ENCODE results near the gene BORCS5.
"Not testable (repeated sequence)": the region's sequence is repeated elsewhere in the genome, so short reads cannot be mapped to it uniquely, and the experiment has no call there.

Gene BORCS5

DNA sequence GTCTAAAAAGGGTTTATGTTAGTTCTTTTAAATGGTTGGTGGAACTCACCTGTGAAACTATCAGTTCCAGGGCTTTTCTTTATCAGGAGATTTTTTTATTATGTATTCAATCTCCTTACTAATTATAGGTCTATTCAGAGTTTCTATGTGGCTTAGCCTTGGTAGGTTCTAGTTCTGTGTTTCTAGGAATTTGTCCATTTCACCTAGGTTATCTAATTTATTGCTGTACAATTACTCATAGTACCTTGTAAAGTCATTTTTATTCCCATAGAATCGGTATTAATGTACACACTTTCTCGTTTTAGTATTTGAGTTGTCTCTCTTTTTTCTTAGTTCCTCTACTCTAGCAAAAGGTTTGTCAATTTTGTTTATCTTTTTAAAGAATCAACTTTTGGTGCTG is 59.0 kb downstream of the BORCS5 start:
- no peak for DNase-seq
- TF ChIP-seq POLR2A (IDR thresholded peaks at IDR 0.05; ENCODE audit: low read length) (no peak), GATA1 (IDR thresholded peaks at IDR 0.05; ENCODE audit: low read depth, low read length) (no peak)

- DNase-seq: not testable (repeated sequence)
These were observed 62.3 kb downstream of the BORCS5 start for GRCh38 chr12:12419165-12419564.

GRCh38 chr12:12423367-12423766 is 66.5 kb downstream of the BORCS5 start:
- TF ChIP-seq GATA1 (IDR thresholded peaks at IDR 0.05; ENCODE audit: low read depth, low read length): no peak
- TF ChIP-seq POLR2A (IDR thresholded peaks at IDR 0.05; ENCODE audit: low read length): no peak
- DNase-seq: no peak

DNA sequence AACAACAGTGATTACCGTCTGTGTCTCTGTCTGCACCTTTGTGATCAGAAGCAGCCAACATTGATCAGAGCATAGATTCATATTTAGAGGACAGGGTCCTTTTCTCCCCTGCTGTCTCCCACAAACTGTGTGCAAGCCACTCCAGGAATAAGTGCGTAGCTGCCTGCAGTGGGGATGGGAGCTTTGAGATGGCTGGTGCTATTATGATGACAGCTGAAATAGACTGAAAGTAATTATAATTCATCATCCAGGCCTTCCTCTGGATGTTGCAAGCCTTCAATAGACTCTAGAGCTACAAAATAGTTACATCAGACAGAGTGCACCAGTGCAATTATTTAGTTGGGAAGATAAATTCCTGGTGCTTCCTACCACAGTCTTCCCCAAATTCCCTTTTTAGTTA is 68.1 kb downstream of the BORCS5 start:
- TF ChIP-seq POLR2A (IDR thresholded peaks at IDR 0.05; ENCODE audit: low read length) (no peak), GATA1 (IDR thresholded peaks at IDR 0.05; ENCODE audit: low read depth, low read length) (no peak)
- no peak for DNase-seq

- no peak for TF ChIP-seq POLR2A (IDR thresholded peaks at IDR 0.05; ENCODE audit: low read length)
- no peak for TF ChIP-seq GATA1 (IDR thresholded peaks at IDR 0.05; ENCODE audit: low read depth, low read length)
- DNase-seq: no peak
These were observed 68.7 kb downstream of the BORCS5 start for GRCh38 chr12:12425616-12426015.

DNA sequence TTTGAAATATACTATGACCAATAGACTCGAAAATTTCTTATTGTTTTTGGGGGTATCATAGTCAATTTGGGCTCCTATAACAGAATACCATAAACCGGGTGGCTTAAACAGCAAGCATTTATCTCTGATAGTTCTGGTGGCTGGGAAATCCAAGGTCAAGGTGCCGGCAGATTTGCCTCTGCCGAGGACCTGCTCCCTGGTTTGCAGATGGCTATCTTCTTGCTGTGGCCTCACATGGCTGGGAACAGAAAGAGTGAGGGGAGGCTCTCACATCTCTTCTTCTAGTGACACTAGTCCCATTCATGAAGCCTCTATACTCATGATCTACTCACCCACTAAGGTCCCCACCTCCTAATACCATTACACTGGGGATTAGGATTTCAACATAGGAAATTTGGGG is 70.7 kb downstream of the BORCS5 start:
- DNase-seq: no peak
- TF ChIP-seq POLR2A (IDR thresholded peaks at IDR 0.05; ENCODE audit: low read length) (no peak), GATA1 (IDR thresholded peaks at IDR 0.05; ENCODE audit: low read depth, low read length) (no peak)

DNA sequence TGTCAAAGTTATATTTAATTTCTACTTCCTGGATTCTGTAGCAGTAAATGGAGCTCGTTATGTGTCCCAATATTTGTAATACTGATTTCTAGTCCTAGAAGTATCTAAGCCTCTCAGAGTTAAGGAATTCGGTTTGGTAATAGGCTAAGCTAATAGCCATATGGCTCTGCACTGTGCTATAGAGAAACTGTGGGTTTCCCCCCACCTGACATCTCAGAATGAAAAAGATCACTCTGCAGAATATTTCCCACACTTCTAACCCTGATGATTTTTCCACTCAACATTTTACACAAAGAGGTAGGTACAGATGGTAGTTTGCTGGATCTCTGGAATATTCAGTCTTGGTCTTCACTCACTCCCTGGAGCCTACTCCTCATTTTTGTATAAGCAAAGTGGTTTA is 71.2 kb downstream of the BORCS5 start:
- DNase-seq: no peak
- TF ChIP-seq GATA1 (IDR thresholded peaks at IDR 0.05; ENCODE audit: low read depth, low read length) (no peak), POLR2A (IDR thresholded peaks at IDR 0.05; ENCODE audit: low read length) (no peak)

GRCh38 chr12:12428961-12429657 is 72.2 kb downstream of the BORCS5 start:
- TF ChIP-seq POLR2A (IDR thresholded peaks at IDR 0.05; ENCODE audit: low read length): no peak
- TF ChIP-seq GATA1 (IDR thresholded peaks at IDR 0.05; ENCODE audit: low read depth, low read length): no peak
- DNase-seq: no peak

DNA sequence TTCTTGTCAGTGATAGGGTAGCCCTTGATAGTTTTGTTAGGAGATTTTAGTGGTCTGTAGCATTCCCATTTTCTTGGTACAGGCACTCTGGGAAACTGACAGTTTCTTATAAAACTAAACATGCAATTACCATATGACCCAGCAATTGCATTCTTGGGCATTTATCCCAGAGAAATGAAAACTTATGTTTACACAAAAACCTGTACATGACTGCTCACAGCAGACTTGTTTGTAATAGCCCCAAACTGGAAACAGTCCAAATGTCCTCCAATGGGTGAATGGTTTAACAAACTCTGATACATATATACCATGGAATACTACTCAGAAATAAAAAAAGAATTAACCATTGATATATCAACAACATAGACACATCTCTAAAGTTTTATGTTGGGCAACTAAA is 75.5 kb downstream of the BORCS5 start:
- no peak for TF ChIP-seq POLR2A (IDR thresholded peaks at IDR 0.05; ENCODE audit: low read length)
- TF ChIP-seq GATA1 (IDR thresholded peaks at IDR 0.05; ENCODE audit: low read depth, low read length): no peak
- DNase-seq: no peak

GRCh38 chr12:12433203-12433731 is 76.4 kb downstream of the BORCS5 start:
- DNase-seq: no peak
- no peak for TF ChIP-seq GATA1 (IDR thresholded peaks at IDR 0.05; ENCODE audit: low read depth, low read length)
- no peak for TF ChIP-seq POLR2A (IDR thresholded peaks at IDR 0.05; ENCODE audit: low read length)

DNA sequence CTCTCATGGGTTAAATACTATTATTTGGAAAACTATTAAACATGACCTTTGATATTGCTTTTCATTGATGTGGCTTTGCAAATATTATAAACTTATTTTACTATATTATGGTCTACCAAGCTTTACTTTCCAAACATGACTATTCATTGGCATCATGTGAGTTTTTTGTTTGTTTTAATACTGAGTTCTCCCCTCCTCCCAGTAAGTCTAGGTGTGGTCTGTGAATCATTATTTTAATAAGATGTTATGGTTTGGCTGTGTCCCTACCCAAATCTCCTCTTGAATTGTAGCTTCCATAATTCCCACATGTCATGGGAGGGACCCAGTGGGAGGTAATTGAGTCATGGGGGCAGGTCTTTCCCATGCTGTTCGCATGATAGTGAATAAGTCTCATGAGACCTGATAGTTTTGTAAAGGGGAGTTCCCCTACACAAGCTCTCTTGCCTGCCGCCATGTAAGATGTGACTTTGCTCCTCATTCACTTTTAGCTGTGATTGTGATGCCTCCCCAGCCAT is 80.0 kb downstream of the BORCS5 start:
- DNase-seq: no peak
- TF ChIP-seq GATA1 (IDR thresholded peaks at IDR 0.05; ENCODE audit: low read depth, low read length) (no peak), POLR2A (IDR thresholded peaks at IDR 0.05; ENCODE audit: low read length) (no peak)

DNA sequence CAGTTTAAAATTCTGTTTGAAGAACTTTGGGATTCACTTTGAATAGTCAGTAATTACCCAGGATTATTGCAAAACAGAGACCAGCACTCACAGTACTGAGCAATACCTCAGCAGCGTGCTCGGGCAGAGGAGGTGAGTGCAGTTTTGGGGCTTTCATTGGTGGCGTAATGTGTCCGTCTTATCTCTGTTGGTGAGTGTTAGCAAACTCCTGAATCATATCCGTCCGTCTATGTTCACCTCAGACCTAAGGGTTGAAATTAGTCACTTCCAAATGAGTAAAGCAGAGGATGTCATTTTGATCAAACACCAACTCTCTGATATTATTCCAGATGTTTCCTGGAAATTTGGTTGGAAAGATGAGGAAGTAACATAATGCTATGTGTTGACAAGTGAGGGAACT is 82.8 kb downstream of the BORCS5 start:
- no peak for TF ChIP-seq POLR2A (IDR thresholded peaks at IDR 0.05; ENCODE audit: low read length)
- peak; percentile 12 to 45 for DNase-seq

DNA sequence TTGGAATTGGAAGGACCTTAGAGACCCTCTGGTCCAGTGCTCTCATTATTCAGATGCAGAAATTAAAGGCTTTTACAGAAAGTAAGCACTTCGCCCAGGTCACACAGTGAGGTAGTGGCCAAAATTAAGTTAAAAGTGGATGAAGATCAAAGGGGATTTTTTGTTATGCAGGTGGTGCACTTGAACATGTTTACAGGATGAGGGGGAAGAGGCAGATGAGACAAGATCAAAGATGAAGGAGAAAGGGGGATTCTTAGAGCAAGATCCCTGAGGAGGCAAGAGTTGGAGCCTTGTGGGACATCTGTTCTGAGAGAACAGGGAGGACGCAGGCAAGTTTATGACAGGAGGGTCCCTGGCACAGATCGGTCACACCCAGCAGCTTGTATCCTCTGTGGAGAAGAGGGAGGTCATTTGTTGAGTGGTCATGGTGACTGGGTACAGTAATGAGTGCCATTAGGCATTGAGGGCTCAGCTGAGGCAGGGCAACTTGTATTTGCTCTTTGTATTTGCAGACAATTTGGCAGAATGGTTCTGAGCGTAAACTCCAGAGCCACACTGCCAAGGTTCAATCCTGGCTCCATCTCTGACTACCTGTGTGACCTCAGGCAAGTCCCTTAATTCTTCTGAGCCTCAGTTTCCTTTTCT is 84.0 kb downstream of the BORCS5 start:
- TF ChIP-seq POLR2A (IDR thresholded peaks at IDR 0.05; ENCODE audit: low read length) (no peak), GATA1 (IDR thresholded peaks at IDR 0.05; ENCODE audit: low read depth, low read length) (no peak)
- no peak for DNase-seq

GRCh38 chr12:12441429-12441807 is 84.5 kb downstream of the BORCS5 start:
- TF ChIP-seq GATA1 (IDR thresholded peaks at IDR 0.05; ENCODE audit: low read depth, low read length): no peak
- TF ChIP-seq POLR2A (IDR thresholded peaks at IDR 0.05; ENCODE audit: low read length): no peak
- peak in 1 of 2 experiments; percentile 36 for DNase-seq
